HepG2 (cell line): Measurements from ENCODE around the gene LEF1. TPM values are rescaled to one million over a fixed set of nuclear protein-coding genes. Genes with fewer than 3 reads are reported as not detected.

Source experiments
- ATAC-seq: fragments of 200-7000 bp; cut with Tn5 transposase; 3 replicates; pipeline ENCODE4 v1.9.1; 2020; ENCODE audit warnings: mild to moderate bottlenecking, moderate library complexity
- BruUV-seq: library from RNA; stranded (reverse); fragments of 400-500 nt; replicated peaks from 2 replicates; lab custom pipeline; 2021; lab: Mats Ljungman, UMichigan
- CTCF ChIA-PET: fragments of 300-600 bp; formaldehyde crosslinking; extraction: SDS; loops from one replicate; lab custom pipeline; 2021; ENCODE audit warnings: low total read pairs, inconsistent platforms, low intra/inter-chr PET ratio; lab: Yijun Ruan, JAX
- POLR2A ChIA-PET: fragments of 350-600 bp; sonication (Branson Sonifier 250); formaldehyde crosslinking; loops from one replicate; lab custom pipeline; 2020; ENCODE audit warnings: antibody characterized with exemption, inconsistent platforms; lab: Yijun Ruan, JAX
- DNase-seq: peaks from one replicate; pipeline ENCODE4 v3.0.0-alpha.2; 2015; ENCODE audit warnings: low spot score
- FAIRE-seq: peaks from 3 replicates; lab custom pipeline; 2011; peaks lifted over from hg19 to GRCh38; lab: Jason Lieb, UNC
- H2AFZ ChIP-seq: one replicate; pipeline ENCODE4 v1.6.1; 2011; ENCODE audit warnings: low read length, inconsistent platforms
- H3K27ac ChIP-seq: fragments of 300-600 bp; 3 replicates; pipeline ENCODE4 v1.8.0; 2011; ENCODE audit warnings: mixed run types, mild to moderate bottlenecking, mixed read lengths, low read length, inconsistent platforms; ENCODE audit not compliant: insufficient read depth; ENCODE audit errors: extremely low read length
- H3K27me3 ChIP-seq, 2 experiments: fragments of 200-600 bp in 1 of 2; 2 replicates in 1 of 2; 3 replicates in 1 of 2; pipeline versions ENCODE4 v1.6.0 to v1.8.0; 2011; ENCODE audit warnings: low read length in 2 of 2, mild to moderate bottlenecking in 2 of 2, moderate library complexity in 2 of 2, inconsistent platforms in 1 of 2; ENCODE audit not compliant: insufficient read depth in 2 of 2, control insufficient read depth in 1 of 2
- H3K36me3 ChIP-seq, 2 experiments: fragments of 200-600 bp in 1 of 2; replicated peaks in 1 of 2; 2 replicates in 1 of 2; 3 replicates in 1 of 2; pipeline versions ENCODE4 v1.5.1 to v1.8.0; 2011; ENCODE audit warnings: low read length in 2 of 2, inconsistent platforms in 1 of 2; ENCODE audit not compliant: insufficient read depth in 2 of 2, control insufficient read depth in 1 of 2
- H3K4me1 ChIP-seq: 2 replicates; pipeline ENCODE4 v1.5.1; 2012; ENCODE audit warnings: low read length, inconsistent platforms; ENCODE audit not compliant: insufficient read depth
- H3K4me2 ChIP-seq: 2 replicates; pipeline ENCODE4 v1.6.0; 2011; ENCODE audit warnings: low read depth, low read length, inconsistent platforms
- H3K4me3 ChIP-seq, 3 experiments: fragments of 200-600 bp in 1 of 3; sonication (generic), shearing (Covaris generic) in 1 of 3; replicated peaks in 1 of 3; 2 replicates each; pipeline ENCODE4 v1.5.1; 2011 to 2016; ENCODE audit warnings: low read length in 3 of 3, inconsistent platforms in 2 of 3, low read depth in 2 of 3, mild to moderate bottlenecking in 2 of 3, control low read depth in 1 of 3, mixed read lengths in 1 of 3; ENCODE audit not compliant: insufficient read depth in 1 of 3
- H3K79me2 ChIP-seq: one replicate; pipeline ENCODE4 v1.6.1; 2011; ENCODE audit warnings: low read length, inconsistent platforms; ENCODE audit not compliant: insufficient read depth
- H3K9ac ChIP-seq: 2 replicates; pipeline ENCODE4 v1.6.0; 2011; ENCODE audit warnings: mild to moderate bottlenecking, low read depth, low read length, inconsistent platforms; ENCODE audit not compliant: insufficient read depth
- H3K9me3 ChIP-seq: 2 replicates; pipeline ENCODE4 v1.5.1; 2012; ENCODE audit warnings: mild to moderate bottlenecking, low read length
- H4K20me1 ChIP-seq: 2 replicates; pipeline ENCODE4 v1.6.0; 2011; ENCODE audit warnings: inconsistent platforms, mild to moderate bottlenecking, low read length, moderate library complexity; ENCODE audit not compliant: insufficient read depth
- CENPT ChIP-seq: sonication (generic); formaldehyde crosslinking; IDR thresholded peaks from 2 replicates; pipeline ENCODE4 v1.8.0; 2022; ENCODE audit warnings: low read depth, mild to moderate bottlenecking, moderate library complexity, missing genetic modification reagents
- ELF4 ChIP-seq: sonication (generic); formaldehyde crosslinking; IDR thresholded peaks from 2 replicates; pipeline ENCODE4 v1.5.0; 2020; ENCODE audit warnings: missing genetic modification reagents, mild to moderate bottlenecking, moderate library complexity, borderline replicate concordance
- FOSL1 ChIP-seq: sonication (generic); formaldehyde crosslinking; IDR thresholded peaks from 2 replicates; pipeline ENCODE4 v1.9.0; 2021; ENCODE audit warnings: missing genetic modification reagents, borderline replicate concordance
- GZF1 ChIP-seq: sonication (generic); formaldehyde crosslinking; IDR thresholded peaks from 2 replicates; pipeline ENCODE4 v1.5.1; 2020; ENCODE audit warnings: mild to moderate bottlenecking, missing genetic modification reagents
- MED13 ChIP-seq: sonication (generic); formaldehyde crosslinking; IDR thresholded peaks from 2 replicates; pipeline ENCODE4 v1.5.0; 2020; ENCODE audit warnings: missing genetic modification reagents
- NCOA1 ChIP-seq: sonication (generic); formaldehyde crosslinking; IDR thresholded peaks from 2 replicates; pipeline ENCODE4 v1.9.0; 2021; ENCODE audit warnings: missing genetic modification reagents
- PAWR ChIP-seq: sonication (generic); formaldehyde crosslinking; IDR thresholded peaks from 2 replicates; pipeline ENCODE4 v1.4.0; 2020; ENCODE audit warnings: missing genetic modification reagents, mild to moderate bottlenecking, borderline replicate concordance
- RARG ChIP-seq: sonication (generic); formaldehyde crosslinking; IDR thresholded peaks from 2 replicates; pipeline ENCODE4 v1.4.0; 2020; ENCODE audit warnings: low read depth, mild to moderate bottlenecking, missing genetic modification reagents
- THAP11 ChIP-seq: IDR thresholded peaks from 2 replicates; pipeline ENCODE4 v1.6.1; 2016; ENCODE audit warnings: missing biosample characterization, missing genetic modification reagents
- ZNF432 ChIP-seq: sonication (generic); formaldehyde crosslinking; IDR thresholded peaks from 2 replicates; pipeline ENCODE4 v1.5.0; 2020; ENCODE audit warnings: missing genetic modification reagents, mild to moderate bottlenecking, borderline replicate concordance
- ZNF451 ChIP-seq: sonication (generic); formaldehyde crosslinking; IDR thresholded peaks from 2 replicates; pipeline ENCODE4 v1.5.0; 2020; ENCODE audit warnings: mild to moderate bottlenecking, missing genetic modification reagents
- ZNF557 ChIP-seq: sonication (generic); formaldehyde crosslinking; IDR thresholded peaks from 2 replicates; pipeline ENCODE4 v1.4.0; 2020; ENCODE audit warnings: missing genetic modification reagents
- ZNF644 ChIP-seq: IDR thresholded peaks from 2 replicates; pipeline ENCODE4 v1.6.1; 2016; ENCODE audit warnings: low read depth
- ZNF672 ChIP-seq: sonication (generic); formaldehyde crosslinking; IDR thresholded peaks from 2 replicates; pipeline ENCODE4 v1.8.1; 2022; ENCODE audit warnings: missing genetic modification reagents
- ZNF780A ChIP-seq: sonication (generic); formaldehyde crosslinking; IDR thresholded peaks from 2 replicates; pipeline ENCODE4 v1.8.0; 2022; ENCODE audit warnings: mild to moderate bottlenecking, missing genetic modification reagents, moderate library complexity
- WGBS: methylation state at CpG from one replicate; pipeline ENCODE4 v1.1.6; 2017; ENCODE audit warnings: low lambda C conversion rate; 5-methylcytosine and 5-hydroxymethylcytosine counted together
- in situ Hi-C: cut with HindIII; loops from 2 replicates; pipeline ENCODE4 v1.10.0; 2017; ENCODE audit warnings: low pct_unique_long_range_greater_than_20kb; ENCODE audit not compliant: extremely low pct_ligation_motif_present
- intact Hi-C: fragments of 100-400 bp; cut with micrococcal nuclease; formaldehyde crosslinking; loops from one replicate; pipeline ENCODE4 v1.10.0; 2022; ENCODE audit not compliant: unreplicated experiment
- polyA plus RNA-seq, 8 experiments: library from polyadenylated mRNA; depleted of rRNA in 3 of 8; stranded (reverse) in 7 of 8; unstranded in 1 of 8; fragments of >200 nt; fragmentation: Illumina TruSeq in 4 of 8; extraction: Trizol in 4 of 8; gene quantifications; 2 replicates each; pipeline versions ENCODE4 v1.2.1 to v1.2.3, GENCODE V29; 2011 to 2016; ENCODE audit warnings: low read depth in 4 of 8, missing spikeins in 1 of 8, mixed read lengths in 1 of 8; ENCODE audit not compliant: insufficient read depth in 1 of 8
- total RNA-seq, 5 experiments: library from RNA; depleted of rRNA; stranded (reverse); fragments of >200 nt; fragmentation: Illumina TruSeq; extraction: Trizol; gene quantifications; 2 replicates each; pipeline ENCODE4 v1.2.3, GENCODE V29; 2016; ENCODE audit warnings: low read depth in 1 of 5
- TF ChIP-seq, protein P1 (sequence below), 2 experiments: IDR thresholded peaks; 2 replicates each; pipeline ENCODE4 v1.6.1; 2011 to 2012; ENCODE audit warnings: low read length in 2 of 2, borderline replicate concordance in 1 of 2, low read depth in 1 of 2, mild to moderate bottlenecking in 1 of 2, moderate library complexity in 1 of 2

Gene LEF1
- total and polyA plus RNA-seq, 2 of the 13 experiments (the other 11 are each of a cell fraction or from before 2014, with no cell fraction given) = 0.22 to 0.29 TPM

DNA sequence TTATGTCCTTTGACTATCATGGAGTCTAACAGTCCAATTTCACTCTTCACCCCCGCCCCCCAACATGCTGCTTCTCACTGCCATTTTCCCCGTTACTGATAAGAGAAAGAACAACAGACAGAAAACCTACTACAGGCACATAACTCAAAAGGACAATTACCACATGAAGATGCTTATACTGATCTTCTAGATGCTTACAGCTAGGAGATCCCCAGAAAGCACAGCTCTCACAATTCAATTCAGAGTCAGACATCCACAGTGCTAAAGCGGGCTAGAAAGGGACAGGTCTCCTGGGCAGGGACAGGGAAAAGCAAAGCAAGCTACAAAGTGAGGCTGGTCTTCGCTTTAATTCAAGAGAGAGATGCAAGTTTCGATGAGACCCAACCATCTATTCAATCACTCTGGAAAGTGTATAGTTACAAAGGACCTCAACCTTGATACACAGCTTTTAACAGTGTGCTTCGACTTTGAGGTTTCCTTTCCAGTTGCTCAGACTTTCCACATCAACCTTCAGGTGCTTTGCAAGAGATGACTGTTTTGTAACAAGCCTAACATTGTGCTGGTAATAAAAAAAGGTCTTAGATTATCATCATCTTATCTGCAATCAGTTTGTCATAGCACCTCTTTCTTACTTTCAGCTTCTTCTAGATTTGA lies 60.9 kb downstream of the LEF1 start:
- Histone ChIP-seq H3K36me3 (no peaks in the 10 kb centered on the region), H3K27ac (no peak overlapping the region), H4K20me1 (no peaks in the 10 kb centered on the region), H3K9ac (no peak overlapping the region), H2AFZ (no peak overlapping the region), H3K4me2 (no peak overlapping the region)
- 46% methylated on average over 6 of the region's 6 CpGs for WGBS
- no peak for FAIRE-seq
- no peak for ATAC-seq
- POLR2A ChIA-PET = no interaction called here
- no TSS peak for BruUV-seq
- TF ChIP-seq ELF4 (CRISPR knock-in tag) (no peak), FOSL1 (CRISPR knock-in tag) (no peak), NCOA1 (CRISPR knock-in tag) (no peak), ZNF432 (CRISPR knock-in tag) (no peak), ZNF780A (CRISPR knock-in tag) (no peak), ZNF557 (CRISPR knock-in tag) (no peak), GZF1 (CRISPR knock-in tag) (no peak), PAWR (no peak), ZNF672 (CRISPR knock-in tag) (no peak), THAP11 (no peak), RARG (CRISPR knock-in tag) (no peak), CENPT (no peak), ZNF451 (CRISPR knock-in tag) (no peak), ZNF644 (CRISPR knock-in tag) (no peak), MED13 (CRISPR knock-in tag) (no peak)
- TF ChIP-seq, protein P1, sequence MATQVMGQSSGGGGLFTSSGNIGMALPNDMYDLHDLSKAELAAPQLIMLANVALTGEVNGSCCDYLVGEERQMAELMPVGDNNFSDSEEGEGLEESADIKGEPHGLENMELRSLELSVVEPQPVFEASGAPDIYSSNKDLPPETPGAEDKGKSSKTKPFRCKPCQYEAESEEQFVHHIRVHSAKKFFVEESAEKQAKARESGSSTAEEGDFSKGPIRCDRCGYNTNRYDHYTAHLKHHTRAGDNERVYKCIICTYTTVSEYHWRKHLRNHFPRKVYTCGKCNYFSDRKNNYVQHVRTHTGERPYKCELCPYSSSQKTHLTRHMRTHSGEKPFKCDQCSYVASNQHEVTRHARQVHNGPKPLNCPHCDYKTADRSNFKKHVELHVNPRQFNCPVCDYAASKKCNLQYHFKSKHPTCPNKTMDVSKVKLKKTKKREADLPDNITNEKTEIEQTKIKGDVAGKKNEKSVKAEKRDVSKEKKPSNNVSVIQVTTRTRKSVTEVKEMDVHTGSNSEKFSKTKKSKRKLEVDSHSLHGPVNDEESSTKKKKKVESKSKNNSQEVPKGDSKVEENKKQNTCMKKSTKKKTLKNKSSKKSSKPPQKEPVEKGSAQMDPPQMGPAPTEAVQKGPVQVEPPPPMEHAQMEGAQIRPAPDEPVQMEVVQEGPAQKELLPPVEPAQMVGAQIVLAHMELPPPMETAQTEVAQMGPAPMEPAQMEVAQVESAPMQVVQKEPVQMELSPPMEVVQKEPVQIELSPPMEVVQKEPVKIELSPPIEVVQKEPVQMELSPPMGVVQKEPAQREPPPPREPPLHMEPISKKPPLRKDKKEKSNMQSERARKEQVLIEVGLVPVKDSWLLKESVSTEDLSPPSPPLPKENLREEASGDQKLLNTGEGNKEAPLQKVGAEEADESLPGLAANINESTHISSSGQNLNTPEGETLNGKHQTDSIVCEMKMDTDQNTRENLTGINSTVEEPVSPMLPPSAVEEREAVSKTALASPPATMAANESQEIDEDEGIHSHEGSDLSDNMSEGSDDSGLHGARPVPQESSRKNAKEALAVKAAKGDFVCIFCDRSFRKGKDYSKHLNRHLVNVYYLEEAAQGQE (IDR thresholded peaks at IDR 0.05; ENCODE audit: borderline replicate concordance in 1 of 2, low read depth in 1 of 2, low read length in 2 of 2) = no peak
- TF ChIP-seq, all 625 proteins: peak for 0
- Histone ChIP-seq H3K79me2 (no peaks in the 10 kb centered on the region), H3K9me3 (no peaks in the 10 kb centered on the region), H3K4me1 (no peaks in the 10 kb centered on the region), H3K4me3 (no peak overlapping the region), H3K27me3 (no peaks in the 10 kb centered on the region)
- DNase-seq = no peak
- intact Hi-C loops = no loop called here
- in situ Hi-C loops = no loop called here
- CTCF ChIA-PET = no interaction called here
